ENCODE data around the gene DNAAF8. TPM values are rescaled to one million over a fixed set of nuclear protein-coding genes. Genes with fewer than 3 reads are reported as not detected.
"Not testable (repeated sequence)": the region's sequence is repeated elsewhere in the genome, so short reads cannot be mapped to it uniquely, and the experiment has no call there.

DNAAF8 gene
- total RNA-seq, 2 experiments from 2014 or later, result 0.25 to 0.32 TPM

DNA sequence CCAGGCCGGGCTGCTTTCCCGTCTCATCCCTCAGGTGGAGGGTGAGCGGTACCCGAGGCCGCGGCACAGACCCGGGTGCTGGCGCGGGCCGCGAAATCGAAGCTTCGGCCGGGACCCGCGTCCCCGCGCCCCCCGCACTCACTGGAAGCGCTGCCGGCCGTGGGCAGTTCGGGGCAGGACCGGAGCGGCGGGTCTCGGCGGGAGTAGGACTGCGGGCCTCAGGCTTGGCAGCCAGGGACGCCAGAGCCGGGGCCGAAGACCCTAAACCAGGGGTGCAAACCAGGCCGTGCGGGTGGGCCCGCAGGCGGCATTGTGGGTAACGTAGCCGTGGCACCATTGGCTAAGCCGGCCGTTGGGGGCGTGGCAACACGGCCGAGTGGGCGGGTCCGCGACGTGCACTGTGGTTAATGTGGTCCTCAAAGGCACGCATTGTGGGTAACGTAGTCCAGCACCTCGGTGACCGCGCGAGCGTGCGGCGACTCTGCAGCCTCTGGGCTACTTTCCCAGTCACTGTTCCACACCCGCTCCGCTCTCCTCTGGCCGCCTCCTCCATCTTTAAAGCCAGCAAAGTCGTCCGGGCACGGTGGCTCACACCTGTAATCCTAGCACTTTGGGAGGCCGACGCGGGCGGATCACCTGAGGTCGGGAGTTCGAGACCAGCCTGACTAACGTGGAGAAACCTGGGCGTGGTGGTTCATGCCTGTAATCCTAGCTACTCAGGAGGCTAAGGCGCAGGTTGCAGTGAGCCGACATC, 32.7 kb downstream of the DNAAF8 start, which contains the start of gene ZNF500:
Gene ZNF500, minus strand, starts transcription at position 288 of the 754 bp plus-strand sequence. CDS start 1,184 bp downstream, outside the sequence.
- POLR2A ChIA-PET, result interaction anchor here (0.5 kb wide), 1 partner anchor 19 kb away, joined by 4 read pairs; no protein-coding TSS in a partner anchor
- CTCF ChIA-PET, result interaction anchor here (1.7 kb wide), 1 partner anchor 33 kb away, joined by 3 read pairs; the partner anchor contains the start of genes ANKS3 and DNAAF8

DNA sequence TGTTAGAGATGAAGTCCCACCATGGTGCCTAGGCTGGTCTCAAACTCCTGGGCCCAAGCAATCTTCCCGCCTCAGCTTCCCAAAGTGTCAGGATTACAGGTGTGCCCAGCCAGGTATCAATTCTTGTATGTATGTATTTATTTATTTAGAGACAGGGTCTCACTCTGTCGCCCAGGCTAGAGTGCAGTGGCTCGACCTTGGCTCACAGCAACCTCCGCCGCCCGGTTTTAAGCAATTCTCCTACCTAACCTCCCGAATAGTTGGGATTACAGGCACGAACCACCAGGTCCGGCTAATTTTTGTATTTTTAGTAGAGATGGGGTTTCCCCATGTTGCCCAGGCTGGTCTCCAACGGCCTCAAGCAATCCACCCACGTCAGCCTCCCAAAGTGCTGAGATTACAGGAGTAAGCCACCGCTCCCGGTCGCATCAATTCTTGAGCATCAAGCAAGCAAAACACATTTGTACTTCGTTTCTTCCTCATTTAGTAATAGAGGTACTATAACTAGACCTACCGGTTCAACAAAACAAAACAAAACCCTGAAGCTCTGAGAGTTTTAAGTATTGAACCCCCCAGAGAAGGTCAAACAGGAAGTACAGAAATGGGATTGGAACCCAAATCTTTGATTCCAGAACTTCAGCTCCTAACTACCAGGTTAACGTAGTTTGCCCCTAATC, 33.7 kb downstream of the DNAAF8 start:
- CTCF ChIA-PET, result interaction anchor here (0.7 to 1.7 kb wide), 3 partner anchors 28 to 117 kb away, joined by 3 read pairs; partner anchors contain the start of genes ANKS3 and DNAAF8
- POLR2A ChIA-PET, result interaction anchor here (0.6 to 1.5 kb wide), 5 partner anchors 34 to 295 kb away, joined by 3 to 5 read pairs (median 3); partner anchors contain the start of genes ANKS3, DNAAF8, HMOX2 and ROGDI

DNA sequence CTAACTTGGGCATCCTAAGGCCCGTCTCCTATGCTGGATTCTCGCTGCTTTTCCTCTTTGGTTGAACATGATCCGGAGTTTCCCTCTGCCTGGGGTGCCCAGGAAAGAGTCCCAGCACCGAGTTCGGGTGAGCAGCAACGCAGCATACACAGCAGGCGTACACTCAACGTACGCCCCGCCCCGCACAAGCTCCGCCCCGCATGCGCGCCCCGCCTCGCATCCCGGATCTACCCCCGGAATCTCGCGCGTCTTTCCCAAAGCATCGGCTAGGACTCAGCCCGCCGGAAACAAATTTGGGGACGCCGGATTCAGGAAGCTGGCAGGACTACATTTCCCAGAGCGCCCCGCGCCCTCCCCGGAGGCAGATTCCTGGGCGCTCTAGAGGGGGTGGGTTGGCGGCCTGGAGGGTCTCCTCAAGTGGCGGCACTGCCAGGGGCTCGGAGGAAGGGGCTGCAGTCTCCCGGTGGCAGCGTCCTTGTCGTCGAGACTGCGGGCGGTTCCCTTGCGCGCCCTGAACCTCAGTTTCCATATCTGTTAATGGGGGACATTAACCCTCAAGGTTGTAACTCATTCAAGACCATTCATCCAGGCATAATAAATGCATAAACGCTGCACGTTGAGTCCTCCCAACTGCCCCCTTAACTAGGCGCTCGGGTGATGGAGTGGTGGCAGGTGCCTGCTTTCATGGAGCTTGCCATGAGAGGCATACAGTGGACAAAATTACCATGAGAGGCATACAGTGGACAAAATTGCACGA, 34.4 kb downstream of the DNAAF8 start:
- CTCF ChIA-PET, result interaction anchor here (0.7 to 1.4 kb wide), 2 partner anchors 29 to 118 kb away, joined by 3 read pairs; no protein-coding TSS in a partner anchor

DNA sequence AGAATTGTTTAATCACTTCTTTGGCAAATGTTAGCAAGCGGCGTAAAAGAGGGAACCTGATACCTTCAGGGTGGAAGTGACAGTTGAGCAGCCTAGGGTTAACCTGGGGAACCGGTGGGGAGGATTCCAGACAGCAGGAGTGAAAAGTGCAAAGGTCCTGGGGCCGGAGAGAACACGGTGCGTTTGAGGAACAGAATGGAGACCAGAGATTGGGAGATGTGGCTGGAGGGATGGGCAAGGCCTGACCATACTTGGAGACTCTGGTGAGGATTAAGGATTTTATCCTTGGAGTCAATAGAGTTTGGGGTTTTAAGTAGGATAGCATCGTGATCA, 34.9 kb downstream of the DNAAF8 start:
- ChIA-PET CTCF (interaction anchor here (1.4 kb wide), 1 partner anchor 30 kb away, joined by 3 read pairs; no protein-coding TSS in a partner anchor), POLR2A (interaction anchor here (1.1 to 1.5 kb wide), 3 partner anchors 33 to 93 kb away, joined by 3 to 5 read pairs (median 3); partner anchors contain the start of genes ANKS3, DNAAF8 and ROGDI)

More for the DNA sequence above, 34.4 kb downstream of the DNAAF8 start:
- POLR2A ChIA-PET, result interaction anchor here (0.6 to 1.5 kb wide), 5 partner anchors 34 to 296 kb away, joined by 3 to 5 read pairs (median 3); partner anchors contain the start of genes ANKS3, DNAAF8, HMOX2 and ROGDI

- ChIA-PET POLR2A (no interaction called here), CTCF (no interaction called here)
These were observed 37.3 kb downstream of the DNAAF8 start for GRCh38 chr16:4771646-4772045.

- CTCF ChIA-PET, result no interaction called here
- POLR2A ChIA-PET, result no interaction called here
These were observed 38.0 kb downstream of the DNAAF8 start for GRCh38 chr16:4772351-4772750.

- ChIA-PET CTCF (no interaction called here), POLR2A (no interaction called here)
These were observed 40.7 kb downstream of the DNAAF8 start for GRCh38 chr16:4775005-4775404.

GRCh38 chr16:4776141-4776705, 41.9 kb downstream of the DNAAF8 start:
- POLR2A ChIA-PET, result no interaction called here
- CTCF ChIA-PET, result no interaction called here

GRCh38 chr16:4777339-4778049, 43.2 kb downstream of the DNAAF8 start:
- CTCF ChIA-PET, result no interaction called here
- POLR2A ChIA-PET, result interaction anchor here (0.7 kb wide), 1 partner anchor 275 kb away, joined by 4 read pairs; no protein-coding TSS in a partner anchor

DNA sequence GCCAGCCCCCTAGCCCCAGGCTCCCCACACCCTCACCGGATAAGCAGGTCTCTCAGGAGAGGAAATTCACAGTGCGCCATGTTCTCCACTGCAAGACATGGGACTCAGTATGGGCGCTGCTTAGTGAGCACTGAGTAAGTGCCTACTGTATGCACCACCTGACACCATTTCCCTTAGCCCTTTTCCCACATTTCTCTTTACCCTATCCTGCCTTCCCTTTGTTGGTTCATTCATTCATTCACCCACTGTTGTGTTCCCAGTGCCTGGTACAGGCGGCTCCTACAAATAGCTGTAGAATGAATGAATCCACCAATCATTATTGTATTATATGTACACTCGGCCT, 43.7 kb downstream of the DNAAF8 start:
- CTCF ChIA-PET, result no interaction called here
- POLR2A ChIA-PET, result no interaction called here

DNA sequence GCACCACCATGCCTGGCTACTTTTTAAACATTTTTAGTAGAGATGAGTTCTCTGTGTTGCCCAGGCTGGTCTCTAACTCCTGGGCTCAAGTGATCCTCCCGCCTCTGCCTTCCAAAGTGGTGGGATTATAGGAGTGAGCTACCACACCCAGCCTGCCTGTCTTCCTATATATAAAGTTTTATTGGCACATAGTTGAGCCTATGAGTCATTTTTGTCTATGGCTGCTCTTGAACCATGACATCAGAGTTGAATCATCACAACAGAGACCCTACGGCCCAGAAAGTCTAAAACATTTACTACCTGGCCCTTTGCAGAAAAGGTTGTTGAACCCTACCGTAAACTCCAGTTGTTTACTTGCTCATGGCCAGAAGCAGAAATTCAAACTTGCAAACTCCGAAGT, 45.9 kb downstream of the DNAAF8 start:
- POLR2A ChIA-PET, result no interaction called here
- CTCF ChIA-PET, result no interaction called here

GRCh38 chr16:4783251-4783950, 49.1 kb downstream of the DNAAF8 start:
- CTCF ChIA-PET, result no interaction called here
- POLR2A ChIA-PET, result no interaction called here

DNA sequence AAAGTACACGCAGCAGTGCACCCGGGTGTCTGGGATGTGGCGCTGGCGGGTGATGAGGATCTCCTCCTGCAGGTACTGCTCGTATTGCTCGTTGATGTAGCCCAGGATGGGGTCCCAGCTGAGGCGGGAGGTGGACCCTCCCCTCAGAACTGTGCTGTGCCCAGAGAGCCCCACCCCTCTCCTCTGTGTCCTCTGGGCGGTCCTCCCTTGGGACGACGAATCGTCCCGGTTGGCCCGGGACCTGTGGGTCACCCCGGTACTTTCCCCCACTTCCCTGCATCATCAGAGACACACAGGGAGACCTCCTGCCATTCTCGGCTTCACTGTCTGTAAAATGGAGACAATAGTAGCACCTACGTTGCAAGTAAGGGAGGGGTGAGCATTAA, 49.6 kb downstream of the DNAAF8 start:
- ChIA-PET POLR2A (no interaction called here), CTCF (no interaction called here)

DNA sequence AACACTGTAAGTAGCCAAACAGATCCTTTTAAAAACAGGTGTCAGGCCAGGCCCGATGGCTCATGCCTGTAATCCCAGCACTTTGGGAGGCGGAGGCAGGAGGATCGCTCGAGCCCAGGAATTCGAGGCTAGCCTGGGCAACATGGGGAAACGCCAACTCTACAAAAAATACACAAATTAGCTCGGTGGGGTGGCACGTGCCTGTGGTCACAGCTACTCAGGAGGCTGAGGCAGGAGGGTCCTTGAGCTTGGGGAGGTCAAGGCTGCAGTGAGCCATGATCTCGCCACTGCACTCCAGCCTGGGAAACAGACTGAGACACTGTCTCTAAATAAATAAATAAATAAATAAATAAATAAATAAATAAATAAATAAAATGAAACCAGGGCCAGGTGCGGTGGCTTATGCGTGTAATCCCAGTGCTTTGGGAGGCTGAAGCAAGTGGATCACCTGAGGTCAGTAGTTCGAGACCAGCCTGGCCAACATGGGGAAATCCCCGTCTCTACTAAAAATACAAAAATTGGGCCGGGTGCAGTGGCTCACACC, 50.2 kb downstream of the DNAAF8 start:
- POLR2A ChIA-PET, CTCF ChIA-PET: not testable (repeated sequence)

DNA sequence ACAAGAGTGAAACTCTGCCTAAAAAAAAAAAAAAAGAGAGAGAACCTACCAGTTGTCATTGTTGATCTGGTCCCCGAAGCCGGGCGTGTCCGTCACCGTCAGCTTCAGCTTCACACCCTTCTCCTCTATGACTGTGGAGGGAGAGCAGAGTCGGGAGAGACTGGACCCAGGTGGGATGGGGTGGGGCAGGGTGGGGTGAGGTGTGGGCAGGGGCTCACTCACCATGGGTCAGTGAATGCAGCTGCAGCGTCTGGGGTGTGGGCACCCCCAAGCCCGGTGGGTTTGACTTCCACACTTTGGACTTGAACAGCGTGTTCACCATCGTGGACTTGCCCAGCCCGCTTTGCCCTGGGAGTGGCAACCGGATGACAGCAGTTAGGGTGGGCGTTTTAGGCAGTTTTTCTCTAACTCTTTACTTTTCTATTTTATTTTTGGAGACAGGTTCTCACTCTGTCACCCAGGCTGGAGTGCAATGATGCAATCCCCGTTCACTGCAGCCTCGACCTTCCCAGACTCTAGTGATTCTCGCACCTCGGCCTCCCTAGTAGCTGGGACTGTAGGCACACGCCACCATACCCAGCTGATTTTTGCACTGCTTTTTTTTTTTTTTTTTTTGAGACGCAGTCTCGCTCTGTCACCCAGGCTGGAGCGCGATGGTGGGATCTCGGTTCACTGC, 51.6 kb downstream of the DNAAF8 start:
- POLR2A ChIA-PET, result no interaction called here
- CTCF ChIA-PET, result interaction anchor here (0.7 kb wide), 1 partner anchor 268 kb away, joined by 3 read pairs; no protein-coding TSS in a partner anchor

- POLR2A ChIA-PET, result no interaction called here
- CTCF ChIA-PET, result no interaction called here
These were observed 52.7 kb downstream of the DNAAF8 start for GRCh38 chr16:4787068-4787467.

GRCh38 chr16:4787627-4788482, 53.5 kb downstream of the DNAAF8 start, which contains the start of gene SEPTIN12:
Gene SEPTIN12 (minus strand): TSS chr16:4788345. CDS start chr16:4787645, 700 bp downstream.
- CTCF ChIA-PET, result no interaction called here
- POLR2A ChIA-PET, result no interaction called here
